Upper lobe of left lung (tissue), 4 donors: ENCODE data around the gene GLT8D1.

Experiments
- CTCF ChIP-seq, 6 experiments: fragments of 450-650 bp in 4 of 6; fragments of 200-600 bp in 2 of 6; sonication (generic) in 2 of 6; IDR thresholded peaks; one replicate each; pipeline ENCODE4 v1.5.1; 2016 to 2019; ENCODE audit warnings: antibody characterized with exemption in 6 of 6
- EP300 ChIP-seq, 4 donors: sonication (generic); formaldehyde crosslinking; IDR thresholded peaks; one replicate each; pipeline ENCODE4 v1.5.1; 2017; ENCODE audit warnings: antibody characterized with exemption in 4 of 4, control low read depth in 2 of 4
- POLR2A ChIP-seq, 4 donors: fragments of 450-650 bp; IDR thresholded peaks; one replicate each; pipeline ENCODE4 v1.5.1; 2016 to 2017; ENCODE audit warnings: antibody characterized with exemption in 4 of 4, mild to moderate bottlenecking in 2 of 4
- POLR2AphosphoS5 ChIP-seq, 2 donors: sonication (generic); formaldehyde crosslinking; IDR thresholded peaks; one replicate each; pipeline ENCODE4 v1.5.1; 2017; ENCODE audit warnings: antibody characterized with exemption in 2 of 2

- TF ChIP-seq CTCF (IDR thresholded peaks at IDR 0.05): no peak
- TF ChIP-seq POLR2AphosphoS5 (IDR thresholded peaks at IDR 0.05): no peak
- TF ChIP-seq POLR2A (IDR thresholded peaks at IDR 0.05): no peak
- TF ChIP-seq EP300 (IDR thresholded peaks at IDR 0.05): no peak
These were observed 8.6 kb downstream of the GLT8D1 start for GRCh38 chr3:52696830-52697631.
